ENCODE measurements around the gene TRPT1. TPM values are rescaled to one million over a fixed set of nuclear protein-coding genes. Genes with fewer than 3 reads are reported as not detected.

TRPT1 gene
- total and polyA plus RNA-seq, 9 of the 15 experiments (the other 6 are each of a cell fraction or from before 2014, with no cell fraction given): 4.6 to 41.7 (median 23.1) TPM

- TF ChIP-seq ATF3 (IDR thresholded peaks at IDR 0.05): peak; percentile 40; the same call in 1 of the 2 replicates
- TF ChIP-seq ATF3 (CRISPR knock-in tag; conservative IDR thresholded peaks at IDR 0.05): no peak
- TF ChIP-seq MAZ (CRISPR knock-in tag; conservative IDR thresholded peaks at IDR 0.05 in 1 of 2, IDR thresholded peaks at IDR 0.05 in 1 of 2): no peak
- TF ChIP-seq GABPB2 (CRISPR knock-in tag; conservative IDR thresholded peaks at IDR 0.05): no peak
- TF ChIP-seq THRB (CRISPR knock-in tag; conservative IDR thresholded peaks at IDR 0.05): no peak
Measured at GRCh38 chr11:64243236-64243854, 17.4 kb upstream of the TRPT1 start (continued).
